H4 (cell line): ENCODE results near the gene MGAT4D. TPM values are rescaled to one million over a fixed set of nuclear protein-coding genes. Genes with fewer than 3 reads are reported as not detected.
"Not testable (repeated sequence)": the region's sequence is repeated elsewhere in the genome, so short reads cannot be mapped to it uniquely, and the experiment has no call there.

Experiments used
- DNase-seq: peaks from one replicate; pipeline ENCODE4 v3.0.0-alpha.2; 2015; ENCODE audit warnings: low spot score
- total RNA-seq: library from RNA; depleted of rRNA; stranded (reverse); fragments of >200 nt; shearing (Covaris generic); gene quantifications from 2 replicates; pipeline ENCODE4 v1.2.3, GENCODE V29; 2014; rRNA removed

The MGAT4D gene
- not detected in 2 replicates for total RNA-seq

DNA sequence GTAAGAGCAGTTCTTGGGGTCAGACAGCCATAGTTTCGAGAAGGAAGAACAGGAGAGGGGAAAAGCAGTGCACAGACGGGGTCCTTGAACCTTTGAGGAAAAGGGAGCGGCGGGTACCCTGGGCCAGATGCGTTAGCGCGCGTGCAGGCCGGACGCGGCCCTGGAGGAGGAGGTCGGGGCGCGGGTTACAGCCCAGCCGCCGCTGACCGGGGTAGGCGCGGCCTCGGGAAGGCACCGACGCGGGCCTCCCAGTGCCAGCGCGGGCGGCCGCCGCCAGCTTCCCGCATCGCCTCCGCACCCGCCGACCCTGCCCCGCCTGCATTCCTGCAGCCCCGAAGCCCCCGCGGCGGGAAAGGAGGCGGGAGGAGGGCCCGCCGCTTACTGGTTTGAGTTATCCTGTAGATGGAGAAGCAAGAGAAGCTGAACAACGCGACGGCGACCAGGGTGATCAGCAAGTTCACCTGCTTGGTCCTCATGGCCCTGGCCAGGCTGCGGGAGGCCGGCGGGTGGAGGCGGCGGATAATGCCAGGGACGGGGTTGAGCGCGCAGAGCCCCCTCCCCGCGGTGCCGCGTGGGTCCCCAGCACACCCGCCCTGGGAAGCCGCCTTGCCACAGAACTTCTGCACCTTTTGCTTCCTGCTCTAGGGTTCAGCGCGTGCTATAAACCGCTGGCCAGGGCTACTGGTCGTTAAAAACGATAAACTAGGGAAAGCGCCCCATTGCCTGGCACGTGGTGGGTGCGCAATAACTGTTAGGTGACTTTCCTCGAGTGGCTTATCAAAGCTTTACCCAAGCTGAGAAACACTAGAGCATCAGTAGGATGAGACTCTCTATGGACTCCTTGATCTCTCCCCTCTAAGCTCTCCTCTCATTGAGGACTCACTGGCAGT, at the start of gene MGAT4D:
Gene MGAT4D, minus strand, starts transcription at position 547 of the 890 bp plus-strand sequence. Its CDS starts 71 bp downstream, at position 476.
- DNase-seq, result no peak

DNA sequence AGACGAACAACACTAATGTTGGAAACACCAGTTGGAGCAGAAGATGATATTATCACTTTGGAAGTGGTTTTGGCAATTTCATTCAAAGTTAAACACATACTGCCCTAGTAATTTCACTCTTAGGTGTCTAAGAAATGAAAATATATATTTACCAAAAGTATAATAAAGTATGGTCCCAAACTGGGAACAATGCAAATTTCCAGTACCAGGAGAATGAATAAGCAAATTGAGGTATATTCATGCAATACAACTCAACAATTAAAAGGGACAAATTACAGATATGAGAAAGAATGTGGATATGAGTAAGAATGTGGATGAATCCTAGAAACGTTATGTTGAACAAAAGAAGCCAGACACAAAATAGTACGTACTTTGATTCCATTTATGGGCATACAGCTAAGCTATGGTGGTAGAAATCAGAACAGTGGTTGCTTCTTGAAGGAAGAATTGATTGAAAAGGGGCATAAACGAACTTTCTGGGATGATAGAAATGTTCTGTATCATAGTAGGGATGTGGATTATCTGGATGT, 35.9 kb upstream of the MGAT4D start:
- no peak for DNase-seq

DNA sequence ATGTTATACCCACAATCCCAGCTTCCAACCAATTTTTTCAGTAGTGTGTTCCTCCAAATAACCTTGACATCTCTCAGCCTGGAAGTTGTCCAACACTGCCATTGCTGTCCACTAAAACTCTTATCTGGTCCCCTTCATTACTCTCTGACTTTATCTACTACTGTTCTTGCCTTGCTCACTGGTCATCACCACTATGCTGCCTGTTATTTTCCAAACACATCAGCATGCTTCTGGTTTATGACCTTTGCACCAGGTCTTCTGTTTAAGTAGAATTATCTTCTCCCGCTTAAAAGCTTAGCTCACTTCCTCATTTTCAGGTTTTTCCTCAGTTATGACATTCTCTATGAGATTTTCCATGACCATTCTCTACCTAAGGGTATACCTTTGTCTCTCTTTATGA, 31.3 kb upstream of the MGAT4D start:
- no peak for DNase-seq

DNA sequence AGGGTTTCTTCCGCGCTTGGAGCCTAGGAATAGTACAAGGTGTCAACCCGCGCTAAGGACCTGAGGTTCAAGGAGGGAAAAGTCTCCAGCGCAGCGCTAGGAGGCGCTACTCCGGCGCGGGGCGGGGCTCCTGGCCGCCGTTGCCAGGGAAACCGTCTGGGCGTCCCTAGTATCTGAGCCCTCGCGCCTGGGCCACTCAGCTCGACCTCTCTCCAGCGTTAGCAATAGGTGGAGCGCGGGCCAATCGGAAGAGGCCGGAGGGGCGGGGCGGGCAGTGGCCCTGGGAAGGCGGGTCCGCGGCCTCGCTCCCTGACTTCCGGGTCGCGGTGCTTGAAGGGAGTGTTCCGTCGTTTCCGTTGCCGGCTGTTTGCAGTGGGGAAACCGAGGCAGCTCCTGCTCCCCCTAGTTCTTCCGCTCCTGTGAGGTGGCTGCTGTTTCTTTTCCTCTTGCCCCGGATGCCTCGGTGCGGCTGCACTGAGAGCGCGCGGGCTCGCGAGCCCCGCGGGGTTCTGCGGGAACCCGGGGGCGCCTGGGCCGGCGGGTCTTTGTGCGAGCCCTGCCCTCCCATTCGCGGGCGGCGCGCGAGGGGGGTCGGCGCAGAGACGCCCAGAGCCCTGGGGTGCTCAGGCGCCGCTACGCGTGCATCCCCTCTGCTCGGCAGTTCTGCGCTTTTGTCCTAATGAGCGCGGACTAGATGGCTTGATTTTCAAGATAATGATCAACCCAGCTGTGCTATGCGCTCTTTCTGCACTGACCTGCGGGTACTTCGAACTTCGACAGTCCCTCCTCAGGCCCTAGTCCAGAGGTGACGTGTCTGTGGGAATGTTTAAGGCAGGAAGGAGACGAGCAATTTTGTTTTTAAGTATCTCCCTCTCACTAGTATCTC, 26.0 kb upstream of the MGAT4D start, which contains the start of gene ELMOD2:
Gene ELMOD2, plus strand, starts transcription at position 312 of the 886 bp plus-strand sequence. CDS start 1,261 bp downstream, outside the sequence.
- peak; percentile 96 for DNase-seq

DNA sequence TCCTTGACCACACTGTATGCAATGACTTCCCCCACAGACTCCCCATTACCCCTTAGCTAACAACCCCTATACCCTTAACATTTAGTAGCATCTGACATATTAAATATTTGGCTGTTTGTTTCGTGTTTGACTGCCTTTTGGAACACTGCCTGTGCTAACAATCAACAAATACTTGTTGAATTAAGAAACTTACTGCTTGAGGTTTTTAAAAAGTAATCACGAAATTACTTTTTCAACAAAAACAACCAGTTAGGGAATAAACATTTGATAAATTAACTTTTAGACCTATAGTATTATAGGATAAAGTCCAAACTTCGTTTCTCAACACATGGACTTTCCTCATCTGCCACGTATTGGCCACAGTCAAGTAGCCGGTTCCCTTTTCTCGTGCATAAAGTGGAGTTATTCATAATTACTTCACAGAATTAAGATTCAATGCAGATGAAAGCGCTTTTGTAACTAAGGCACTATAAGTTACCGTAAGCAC, 25.3 kb upstream of the MGAT4D start:
- DNase-seq, result no peak

DNA sequence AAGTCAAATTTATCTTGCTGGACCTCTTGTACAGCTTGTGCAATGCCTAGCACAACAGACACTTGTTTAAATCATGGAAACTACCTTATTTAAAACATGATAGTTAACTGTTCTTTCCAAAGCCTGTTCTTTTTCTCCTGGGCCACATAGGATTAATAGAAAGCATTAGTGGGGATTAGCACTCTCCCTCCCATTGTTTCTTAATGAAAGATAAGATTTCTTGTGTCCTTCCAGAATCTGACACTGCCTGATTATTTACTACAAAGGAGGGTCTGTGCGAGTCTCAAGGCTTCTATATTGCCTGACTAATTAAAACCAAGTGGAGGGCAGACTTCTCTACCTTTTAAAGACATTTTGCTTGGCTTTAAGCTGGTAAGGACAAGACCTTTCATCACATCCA, 17.3 kb upstream of the MGAT4D start:
- DNase-seq, result no peak

DNA sequence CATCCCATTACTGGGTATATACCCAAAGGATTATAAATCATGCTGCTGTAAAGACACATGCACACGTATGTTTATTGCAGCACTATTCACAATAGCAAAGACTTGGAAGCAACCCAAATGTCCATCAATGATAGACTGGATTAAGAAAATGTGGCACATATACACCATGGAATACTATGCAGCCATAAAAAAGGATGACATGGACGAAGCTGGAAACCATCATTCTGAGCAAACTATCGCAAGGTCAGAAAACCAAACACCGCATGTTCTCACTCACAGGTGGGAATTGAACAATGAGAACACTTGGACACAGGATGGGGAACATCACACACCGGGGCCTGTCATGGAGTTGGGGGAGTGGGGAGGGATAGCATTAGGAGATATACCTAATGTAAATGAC, 15.7 kb upstream of the MGAT4D start:
- not testable (repeated sequence) for DNase-seq

DNA sequence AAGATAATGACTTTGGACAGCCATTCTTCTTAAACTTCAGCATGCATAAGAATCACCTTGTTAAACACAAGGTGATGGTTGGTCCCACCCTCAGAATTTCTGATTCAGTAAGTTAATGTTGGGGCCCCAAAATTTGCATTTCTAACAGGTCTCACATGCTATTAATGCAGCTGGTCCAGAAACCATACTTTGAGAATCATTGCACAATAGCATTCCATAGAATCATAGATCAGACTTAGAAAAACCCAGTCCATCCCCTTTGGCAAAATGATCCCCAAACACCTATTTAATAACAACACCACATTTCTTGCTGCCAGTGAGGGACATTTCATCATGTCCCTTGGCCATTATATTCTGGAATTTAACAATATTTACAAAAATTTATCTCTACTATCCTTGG, 6.2 kb upstream of the MGAT4D start:
- no peak for DNase-seq

DNA sequence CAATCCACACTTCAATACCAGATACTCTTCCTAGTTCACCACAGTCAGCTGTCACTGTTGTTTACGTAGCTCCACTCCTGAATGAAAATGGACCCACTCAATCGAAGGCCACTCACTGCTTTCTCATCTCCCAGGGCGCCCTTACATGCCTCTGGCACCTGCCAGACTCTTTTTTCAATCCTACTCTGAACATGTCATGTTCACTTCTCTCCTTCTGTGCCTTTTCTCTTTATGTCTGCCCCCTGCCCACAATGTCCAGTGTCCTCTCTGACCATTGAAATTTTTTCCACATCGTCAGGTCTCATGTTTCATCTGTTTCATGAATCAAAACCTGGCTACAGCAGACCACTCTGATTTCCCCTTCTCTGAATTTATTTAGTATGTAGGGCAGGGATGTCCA, 1.3 kb upstream of the MGAT4D start:
- no peak for DNase-seq

DNA sequence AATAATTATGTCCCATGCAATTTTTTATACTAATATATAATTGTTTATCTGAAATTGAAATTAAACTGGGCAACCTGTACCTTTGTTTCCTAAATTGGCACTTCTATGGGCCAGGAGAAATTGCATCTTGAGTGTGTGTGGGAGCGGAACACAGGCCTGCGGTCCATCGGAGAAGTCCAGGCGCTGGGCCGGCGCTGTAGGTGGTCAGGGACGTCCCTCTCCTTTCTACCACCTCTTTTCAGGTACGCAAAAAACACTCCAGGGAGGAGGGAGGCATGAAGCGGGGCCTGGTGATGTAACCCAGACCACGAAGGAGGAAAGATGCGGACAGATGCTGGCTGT, 717 bp downstream of the MGAT4D start:
- no peak for DNase-seq

DNA sequence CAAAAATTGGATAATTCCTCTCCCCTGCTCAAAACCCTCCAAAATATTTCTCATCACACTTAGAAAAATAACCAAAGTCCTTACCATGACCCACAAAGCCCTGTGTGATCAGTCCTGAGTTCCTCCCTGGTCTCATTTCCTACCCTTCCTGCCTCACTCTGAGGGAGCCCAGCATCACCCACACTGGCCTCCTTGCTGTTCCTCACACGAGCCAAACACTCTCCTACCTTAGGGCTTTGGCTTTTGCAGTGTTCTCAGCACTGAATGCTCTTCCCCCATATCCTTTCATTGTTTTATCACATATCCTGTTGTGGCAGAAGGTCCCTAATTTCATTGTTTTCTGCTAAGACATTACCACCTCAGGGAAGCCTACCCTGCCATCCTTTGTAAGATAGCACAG, 12.2 kb downstream of the MGAT4D start:
- DNase-seq, result no peak

DNA sequence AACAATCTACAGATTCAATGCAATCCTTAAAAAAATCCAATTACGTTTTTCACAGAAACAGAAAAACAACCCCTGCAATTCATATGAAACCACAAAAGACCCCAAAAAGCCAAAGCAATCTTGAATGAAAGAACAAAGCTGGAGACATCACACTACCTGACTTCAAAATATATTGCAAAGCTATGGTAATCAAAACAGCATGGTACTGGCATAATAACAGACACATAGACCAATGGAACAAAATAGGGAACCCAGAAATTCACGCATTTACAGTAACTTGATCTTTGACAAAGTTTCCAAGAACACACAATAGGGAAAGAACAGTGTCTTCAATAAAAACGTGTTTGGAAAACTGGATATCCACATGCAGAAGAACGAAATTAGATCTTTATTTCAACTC, 14.6 kb downstream of the MGAT4D start:
- no peak for DNase-seq

DNA sequence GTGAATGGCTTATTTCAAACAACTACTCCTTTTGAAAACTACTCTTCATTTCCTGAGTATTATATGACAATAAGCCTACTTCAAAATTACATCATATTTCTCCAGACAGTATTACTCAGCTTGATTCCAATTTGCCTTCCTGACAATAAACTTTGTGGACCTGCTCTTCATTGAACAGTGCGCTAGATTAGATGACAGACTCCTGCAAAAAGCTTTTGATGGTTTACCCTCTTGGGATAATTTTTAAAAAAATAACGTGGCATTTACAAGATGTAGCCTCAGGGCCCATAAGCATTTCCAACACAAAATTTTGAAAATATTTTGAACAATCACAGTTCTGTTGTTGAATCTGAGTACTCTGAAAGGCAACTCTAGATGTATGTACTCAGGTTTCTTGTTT, 25.9 kb downstream of the MGAT4D start:
- no peak for DNase-seq

DNA sequence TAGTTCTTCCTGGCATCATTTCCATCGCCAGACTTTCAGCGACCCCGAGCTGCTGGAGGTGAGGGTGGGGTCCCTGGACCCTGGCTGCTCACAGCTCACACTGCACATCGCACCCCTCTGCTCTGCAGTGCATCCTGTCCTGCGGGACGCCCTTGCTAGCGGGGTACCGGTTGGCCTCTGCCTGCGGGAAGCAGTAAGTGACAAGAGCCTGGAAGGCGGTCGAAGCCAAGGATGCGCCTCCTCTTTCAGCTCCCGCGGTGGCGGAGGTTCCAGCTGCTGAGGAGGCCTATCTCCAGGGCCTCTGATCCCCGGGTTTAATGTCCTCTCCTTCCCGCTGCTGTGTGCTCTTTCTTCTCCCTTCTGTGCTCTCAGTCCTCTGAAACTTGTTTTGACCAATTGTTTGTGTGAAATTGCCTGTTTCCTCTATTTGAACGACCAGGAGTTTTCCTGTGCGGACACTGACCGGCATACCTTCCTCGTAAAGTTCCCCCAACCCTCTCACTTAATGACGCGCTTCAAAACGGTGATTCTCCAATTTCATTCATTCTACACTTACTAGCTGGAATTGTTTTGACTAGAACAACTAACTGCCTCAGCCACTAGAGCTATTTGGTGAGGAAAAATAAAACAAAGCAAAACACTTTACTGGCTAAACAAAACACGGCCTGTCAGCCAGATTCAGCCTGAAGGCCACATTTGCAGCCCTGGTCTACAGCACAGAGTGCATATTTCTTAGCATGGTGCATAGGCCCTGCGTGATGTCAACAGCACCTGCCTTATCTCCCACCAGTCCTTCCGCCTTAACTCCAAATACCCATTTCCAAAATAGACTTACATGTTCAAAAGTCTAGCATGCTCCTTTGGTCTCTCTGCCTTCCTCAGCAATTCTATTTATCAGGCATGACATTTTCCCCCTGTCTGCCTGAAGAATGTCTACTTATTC, 28.0 kb downstream of the MGAT4D start:
- DNase-seq, result no peak

DNA sequence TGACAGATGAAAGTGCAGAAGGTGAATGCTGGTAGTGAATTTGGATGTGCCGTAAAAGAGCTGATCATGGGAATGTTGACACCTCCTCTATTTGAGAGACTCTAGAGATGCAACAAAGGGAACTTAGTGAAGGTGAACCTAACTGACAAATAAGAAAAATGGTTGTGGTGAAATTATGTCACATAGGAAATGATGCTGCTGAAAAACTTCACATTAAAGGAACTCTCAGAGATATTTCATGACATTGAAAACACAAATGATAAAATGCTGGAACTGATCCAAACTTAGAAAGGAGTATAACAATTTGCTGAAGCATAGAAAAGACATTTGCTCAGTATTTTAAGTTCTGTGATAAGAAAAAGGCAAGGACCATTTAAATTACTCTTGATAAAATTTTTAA, 31.9 kb downstream of the MGAT4D start:
- DNase-seq, result no peak

DNA sequence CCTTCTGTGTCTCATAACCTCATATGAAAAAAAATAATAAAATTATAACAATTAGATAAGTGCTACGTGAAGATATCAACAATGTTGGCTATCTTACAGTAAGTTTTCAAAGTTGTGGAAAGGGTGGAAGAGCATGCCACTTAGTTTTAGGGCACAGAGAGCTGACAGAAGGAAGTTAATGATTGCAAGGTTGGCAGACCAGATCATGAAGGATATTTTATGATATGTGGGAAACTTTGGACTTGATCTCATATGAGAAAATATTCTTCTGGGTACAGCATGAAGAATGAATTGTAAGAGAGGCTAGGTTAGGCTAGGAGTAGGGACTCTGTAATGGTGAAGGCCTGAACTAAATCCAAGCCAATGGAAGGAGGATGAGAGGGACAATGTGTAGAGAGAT, 34.5 kb downstream of the MGAT4D start:
- no peak for DNase-seq

DNA sequence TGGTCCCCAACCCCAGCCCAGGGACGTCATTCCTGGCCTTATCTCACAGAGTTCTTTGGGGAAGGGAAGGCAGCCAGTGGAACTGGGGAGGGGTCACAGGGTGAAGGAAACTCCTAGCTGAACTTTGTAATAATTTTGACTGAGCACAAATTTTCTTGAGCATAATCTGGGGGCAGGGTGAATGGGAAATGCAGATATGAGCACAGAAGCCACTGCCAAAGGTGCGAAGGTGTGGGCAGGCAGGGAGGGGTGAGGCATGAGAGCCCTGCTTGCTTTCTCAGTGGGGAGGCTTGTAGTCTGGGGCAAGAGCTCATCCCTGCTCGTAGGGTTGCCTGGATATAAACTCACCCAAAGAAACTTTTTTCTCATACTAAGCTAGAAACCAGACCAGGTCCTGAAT, 34.9 kb downstream of the MGAT4D start:
- no peak for DNase-seq

DNA sequence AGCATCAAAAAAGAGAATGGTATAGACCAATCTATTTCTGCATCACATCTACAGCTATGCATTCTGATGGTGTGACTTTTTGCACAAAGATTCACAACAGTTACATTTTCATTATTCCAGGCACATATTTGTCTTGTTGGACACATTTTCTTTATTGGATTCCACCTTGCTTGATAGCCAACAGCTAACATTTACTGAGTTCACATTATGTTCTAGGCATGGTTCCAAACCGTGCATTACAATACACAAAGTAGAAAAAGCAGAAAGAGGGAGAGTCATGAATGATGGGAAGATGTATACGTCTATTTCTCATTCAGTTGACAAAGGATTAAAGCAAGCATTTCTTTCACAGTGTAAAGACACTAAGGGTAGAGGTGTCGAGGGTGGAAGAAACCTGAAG, 47.7 kb downstream of the MGAT4D start:
- DNase-seq, result no peak

DNA sequence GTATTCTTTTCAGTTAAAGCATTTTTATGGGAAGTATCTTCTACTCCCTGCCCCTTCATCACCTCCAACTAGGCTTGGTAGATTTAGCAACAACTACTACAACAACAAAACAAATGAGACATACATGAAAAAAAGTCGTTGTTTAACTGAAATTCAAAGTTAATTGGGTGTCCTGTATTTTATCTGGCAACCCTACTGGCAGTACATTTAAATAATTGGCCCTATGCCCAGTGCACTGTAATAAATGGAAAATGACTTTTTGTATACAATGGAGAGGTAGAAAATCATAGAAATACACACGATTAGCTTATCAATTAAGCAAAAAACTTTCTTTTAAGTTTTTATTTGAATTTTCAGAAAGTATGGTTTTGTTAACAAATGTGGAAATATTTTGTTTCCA, 49.3 kb downstream of the MGAT4D start:
- DNase-seq, result peak; percentile 16

DNA sequence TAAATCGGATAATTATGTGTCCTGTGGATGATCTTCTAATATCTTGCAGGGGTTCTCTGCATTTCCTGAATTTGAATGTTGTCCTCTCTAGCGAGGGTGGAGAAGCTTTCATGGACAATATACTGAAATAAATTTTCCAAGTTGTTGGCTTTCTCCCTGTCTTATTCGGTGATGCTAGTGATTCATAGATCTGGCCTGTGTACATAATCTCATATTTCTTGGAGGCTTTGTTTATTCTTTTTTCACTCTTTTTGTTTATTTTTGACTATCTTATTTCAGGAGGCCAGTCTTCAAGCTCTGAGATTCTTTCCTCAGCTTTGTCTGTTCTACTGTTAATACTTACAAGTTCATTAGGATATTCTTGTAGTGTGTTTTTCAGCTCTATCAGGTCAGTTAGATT, 49.9 kb downstream of the MGAT4D start:
- DNase-seq, result peak; percentile 19

DNA sequence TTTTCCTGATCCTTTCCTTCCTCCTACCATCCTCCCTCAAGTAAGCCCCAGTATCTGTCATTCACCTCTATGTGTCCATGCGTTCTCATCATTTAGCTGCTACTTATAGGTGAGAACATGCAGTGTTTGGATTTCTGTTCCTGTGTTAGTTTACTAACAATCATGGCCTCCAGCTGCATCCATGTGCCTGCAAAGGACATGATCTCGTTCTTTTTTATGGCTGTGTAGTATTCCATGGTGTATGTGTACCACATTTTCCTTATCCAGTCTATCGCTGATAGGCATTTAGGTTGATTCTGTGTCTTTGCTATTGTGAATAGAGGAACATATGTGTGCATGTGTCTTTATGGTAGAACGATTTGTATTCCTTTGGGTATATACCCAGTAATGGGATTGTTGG, 53.7 kb downstream of the MGAT4D start:
- DNase-seq, result not testable (repeated sequence)
